ENCODE measurements around the gene NNAT. TPM values are rescaled to one million over a fixed set of nuclear protein-coding genes. Genes with fewer than 3 reads are reported as not detected.

The NNAT gene
- total RNA-seq, 1 donor from 2014 or later, result 0.43 TPM

DNA sequence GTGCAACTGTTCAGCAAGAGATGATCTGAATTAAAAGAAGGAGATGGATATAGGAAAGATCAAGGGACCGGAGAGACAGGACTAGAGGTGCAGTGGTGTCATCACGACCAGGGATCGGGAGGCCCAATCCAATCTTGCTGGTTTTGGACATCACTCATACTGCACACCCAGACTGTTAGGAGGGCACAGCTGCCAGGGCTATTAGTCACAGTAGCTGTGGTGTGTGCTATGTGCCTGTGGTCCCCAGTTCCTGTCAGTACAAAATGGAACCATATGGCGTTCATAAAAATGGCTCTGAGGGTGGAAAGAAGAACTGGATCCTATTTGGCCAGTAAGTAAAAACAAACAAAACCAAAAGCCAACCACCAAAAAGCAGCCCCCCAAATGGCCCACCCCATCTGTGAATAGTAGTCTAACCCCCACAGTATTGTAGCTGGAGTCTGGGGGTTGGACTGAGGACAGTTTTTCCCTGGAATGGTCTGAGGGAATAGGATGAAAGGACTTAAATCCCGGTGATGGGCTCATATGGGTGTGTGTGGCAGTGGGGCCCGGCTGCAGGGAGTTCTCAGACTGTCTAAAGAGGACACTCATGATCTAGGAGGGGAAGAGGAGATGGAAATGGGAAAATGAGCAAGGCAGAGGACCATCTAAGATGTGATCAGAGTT lies 9.3 kb upstream of the NNAT start:
- H3K27ac ChIP-seq, result no peak overlapping the region
- TF ChIP-seq, protein P1, sequence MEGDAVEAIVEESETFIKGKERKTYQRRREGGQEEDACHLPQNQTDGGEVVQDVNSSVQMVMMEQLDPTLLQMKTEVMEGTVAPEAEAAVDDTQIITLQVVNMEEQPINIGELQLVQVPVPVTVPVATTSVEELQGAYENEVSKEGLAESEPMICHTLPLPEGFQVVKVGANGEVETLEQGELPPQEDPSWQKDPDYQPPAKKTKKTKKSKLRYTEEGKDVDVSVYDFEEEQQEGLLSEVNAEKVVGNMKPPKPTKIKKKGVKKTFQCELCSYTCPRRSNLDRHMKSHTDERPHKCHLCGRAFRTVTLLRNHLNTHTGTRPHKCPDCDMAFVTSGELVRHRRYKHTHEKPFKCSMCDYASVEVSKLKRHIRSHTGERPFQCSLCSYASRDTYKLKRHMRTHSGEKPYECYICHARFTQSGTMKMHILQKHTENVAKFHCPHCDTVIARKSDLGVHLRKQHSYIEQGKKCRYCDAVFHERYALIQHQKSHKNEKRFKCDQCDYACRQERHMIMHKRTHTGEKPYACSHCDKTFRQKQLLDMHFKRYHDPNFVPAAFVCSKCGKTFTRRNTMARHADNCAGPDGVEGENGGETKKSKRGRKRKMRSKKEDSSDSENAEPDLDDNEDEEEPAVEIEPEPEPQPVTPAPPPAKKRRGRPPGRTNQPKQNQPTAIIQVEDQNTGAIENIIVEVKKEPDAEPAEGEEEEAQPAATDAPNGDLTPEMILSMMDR (IDR thresholded peaks at IDR 0.05), result no peak
- H3K4me3 ChIP-seq, result no peak overlapping the region
- no peaks in the 10 kb centered on the region for H3K9me3 ChIP-seq
- peaks cover 33% of the 10 kb centered on the region for H3K36me3 ChIP-seq
- ATAC-seq (no peak), DNase-seq (no peak)
- intact Hi-C loops (cut with DNase I), result loop anchor here (10.0 kb wide), 1 partner anchor 97 kb away; no protein-coding TSS in a partner anchor
- peaks cover 7% of the 10 kb centered on the region for H3K4me1 ChIP-seq
- no peaks in the 10 kb centered on the region for H3K27me3 ChIP-seq

DNA sequence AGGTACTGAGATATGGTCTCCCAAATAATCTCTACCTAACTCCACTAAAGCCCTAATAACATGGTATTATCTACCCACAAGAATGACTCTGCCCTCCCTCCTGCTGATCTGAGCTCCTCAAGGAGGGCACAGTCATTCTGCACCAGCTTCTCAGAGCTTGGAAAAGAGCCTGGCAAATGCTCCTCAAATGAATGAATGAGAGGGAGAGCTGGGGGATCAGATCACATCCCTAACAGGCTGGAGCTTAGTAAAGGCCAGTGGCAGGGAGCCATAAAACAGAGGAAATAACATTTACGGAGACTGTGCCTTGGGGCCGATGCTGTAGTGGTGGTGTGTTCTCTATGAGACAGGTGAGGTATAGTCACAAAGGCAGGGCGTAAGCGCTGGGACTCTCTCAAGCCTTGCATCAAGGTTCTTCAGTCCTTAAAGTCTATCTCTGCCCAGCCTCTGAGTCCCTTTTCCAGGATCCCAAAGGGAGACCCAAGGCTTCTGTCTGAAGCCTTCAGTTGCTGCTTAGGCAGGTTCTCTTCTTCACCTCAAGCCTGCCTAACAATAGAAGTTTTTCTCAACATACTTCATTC lies 7.2 kb upstream of the NNAT start:
- TF ChIP-seq, protein P1 (IDR thresholded peaks at IDR 0.05), result no peak
- H3K9me3 ChIP-seq, result no peaks in the 10 kb centered on the region
- intact Hi-C loops (cut with DNase I), result loop anchor here (10.0 kb wide), 1 partner anchor 99 kb away; no protein-coding TSS in a partner anchor

DNA sequence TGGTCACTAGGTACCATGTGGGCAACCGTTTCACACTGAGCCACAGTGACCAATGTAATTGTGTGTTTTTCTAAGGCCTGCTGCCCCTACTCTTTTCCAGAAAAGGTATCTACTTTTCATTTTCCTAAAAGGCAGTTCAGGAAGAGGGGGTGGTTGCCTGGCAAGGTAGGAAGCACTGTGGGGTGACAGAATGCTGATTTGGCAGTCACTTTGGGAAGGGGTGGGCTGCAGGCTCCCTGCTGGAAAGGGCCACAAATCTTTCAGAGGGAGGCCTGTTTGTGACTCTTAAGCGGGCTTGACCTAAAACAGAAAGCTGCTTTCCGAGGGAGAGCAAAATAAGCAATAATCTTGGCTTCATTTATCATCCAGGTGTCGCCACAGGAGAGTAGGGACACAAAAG lies 5.2 kb upstream of the NNAT start:
- intact Hi-C loops (cut with DNase I), result loop anchor here (10.0 kb wide), 1 partner anchor 101 kb away; no protein-coding TSS in a partner anchor
- no peaks in the 10 kb centered on the region for H3K9me3 ChIP-seq
- no peak overlapping the region for H3K4me3 ChIP-seq
- peaks cover 36% of the 10 kb centered on the region for H3K4me1 ChIP-seq
- peaks cover 27% of the 10 kb centered on the region for H3K36me3 ChIP-seq
- H3K27ac ChIP-seq, result no peak overlapping the region
- no peaks in the 10 kb centered on the region for H3K27me3 ChIP-seq
- no peak for ATAC-seq
- no peak for DNase-seq
- TF ChIP-seq, protein P1 (IDR thresholded peaks at IDR 0.05), result no peak

More for the DNA sequence above, 7.2 kb upstream of the NNAT start:
- no peak overlapping the region for H3K4me3 ChIP-seq
- no peak for ATAC-seq
- no peak for DNase-seq
- H3K4me1 ChIP-seq, result peaks cover 18% of the 10 kb centered on the region
- peaks cover 35% of the 10 kb centered on the region for H3K36me3 ChIP-seq
- H3K27ac ChIP-seq, result no peak overlapping the region
- H3K27me3 ChIP-seq, result no peaks in the 10 kb centered on the region

DNA sequence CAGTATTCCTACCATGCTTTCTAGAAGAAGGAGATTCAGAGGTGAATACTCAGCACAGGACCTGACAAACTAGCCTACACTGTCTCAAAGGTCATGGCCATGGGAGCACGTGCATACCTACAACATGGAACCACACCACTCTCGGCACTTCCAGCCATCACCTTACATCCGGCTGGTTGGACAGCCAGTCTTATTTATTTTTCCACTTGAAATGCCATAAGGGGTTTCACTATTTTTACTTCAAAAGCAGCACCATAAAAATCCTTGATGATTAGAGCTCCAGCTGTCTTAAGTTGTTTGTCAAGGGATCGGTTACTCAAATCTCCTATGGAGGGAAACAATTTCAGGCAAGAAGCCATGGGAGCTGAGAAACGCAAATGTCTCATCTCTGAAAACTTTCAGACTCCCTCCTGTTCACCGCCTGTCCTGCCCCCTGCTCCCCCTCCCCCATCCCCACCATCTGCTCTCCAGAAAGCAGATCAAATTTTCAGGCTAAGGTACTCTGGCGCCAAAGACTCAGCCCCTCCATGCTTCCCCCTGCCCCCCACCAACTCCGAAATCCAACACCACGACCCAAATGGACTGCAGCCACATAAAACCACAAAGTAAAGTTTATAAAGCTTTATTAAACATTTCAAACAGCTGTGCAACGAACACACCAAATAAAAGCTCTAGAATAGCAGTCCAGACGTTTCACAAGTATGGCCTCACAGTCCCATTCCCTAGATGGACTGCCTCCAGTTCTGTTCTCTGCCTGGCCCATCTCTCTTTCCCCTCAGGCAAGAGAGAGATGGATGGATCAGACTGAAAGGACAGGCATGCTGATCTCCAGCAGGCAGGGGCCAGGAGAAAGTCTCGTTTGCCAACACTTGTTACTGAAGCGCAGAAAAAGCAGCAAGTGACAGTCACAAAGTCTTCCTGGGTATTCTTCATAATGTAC lies 4.0 kb upstream of the NNAT start:
- no peak for DNase-seq
- Histone ChIP-seq H3K36me3 (peaks cover 27% of the 10 kb centered on the region), H3K9me3 (no peaks in the 10 kb centered on the region), H3K27me3 (no peaks in the 10 kb centered on the region), H3K4me3 (no peak overlapping the region), H3K4me1 (peaks cover 42% of the 10 kb centered on the region), H3K27ac (no peak overlapping the region)
- TF ChIP-seq, protein P1 (IDR thresholded peaks at IDR 0.05), result no peak
- ATAC-seq, result peak; percentile 40
- intact Hi-C loops (cut with DNase I), result loop anchor here (10.0 kb wide), 1 partner anchor 102 kb away; no protein-coding TSS in a partner anchor

DNA sequence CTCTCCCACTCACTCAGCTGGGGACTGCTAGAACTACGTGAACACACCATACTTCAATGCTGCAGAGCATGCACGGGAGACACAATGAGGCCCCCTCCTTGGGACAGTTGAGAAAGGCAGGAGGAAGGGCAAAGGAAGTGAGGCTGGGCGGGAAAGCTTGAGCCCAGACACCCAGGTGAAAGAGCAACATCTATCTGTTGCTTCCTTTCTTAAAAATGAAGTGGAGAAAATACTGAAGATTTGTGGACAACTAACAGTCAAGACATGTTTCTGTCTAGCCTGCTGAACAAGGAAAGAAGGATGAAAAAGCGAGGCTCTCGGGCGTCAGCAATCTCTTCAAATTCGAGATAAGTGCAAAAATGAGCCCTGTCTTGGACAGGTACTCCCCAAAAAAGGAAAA lies 3.0 kb upstream of the NNAT start:
- peaks cover 44% of the 10 kb centered on the region for H3K4me1 ChIP-seq
- intact Hi-C loops (cut with DNase I), result loop anchor here (10.0 kb wide), 1 partner anchor 103 kb away; no protein-coding TSS in a partner anchor
- TF ChIP-seq, protein P1 (IDR thresholded peaks at IDR 0.05), result no peak
- H3K9me3 ChIP-seq, result no peaks in the 10 kb centered on the region
- ATAC-seq, result no peak
- no peaks in the 10 kb centered on the region for H3K27me3 ChIP-seq
- H3K27ac ChIP-seq, result peak overlapping the region; percentile 24
- no peak for DNase-seq
- H3K4me3 ChIP-seq, result no peak overlapping the region
- H3K36me3 ChIP-seq, result peaks cover 27% of the 10 kb centered on the region
